A673 (cell line): ENCODE data around the gene NEAT1. TPM values are rescaled to one million over a fixed set of nuclear protein-coding genes. Genes with fewer than 3 reads are reported as not detected.

Experiments used
- BruUV-seq: library from RNA; stranded (reverse); fragments of 400-500 nt; replicated peaks from 2 replicates; lab custom pipeline; 2021; lab: Mats Ljungman, UMichigan
- CTCF ChIA-PET: fragments of 300-600 bp; sonication (Branson Sonifier 250); formaldehyde crosslinking; loops from one replicate; lab custom pipeline; 2022; ENCODE audit warnings: antibody characterized with exemption; lab: Charles Lee
- POLR2A ChIA-PET: fragments of 300-600 bp; sonication (Branson Sonifier 250); formaldehyde crosslinking; loops from one replicate; lab custom pipeline; 2022; ENCODE audit warnings: antibody characterized with exemption; ENCODE audit not compliant: low non-redundant PET; lab: Charles Lee
- DNase-seq: peaks from one replicate; pipeline ENCODE4 v3.0.0-alpha.2; 2015; ENCODE audit warnings: low spot score
- H3K27ac ChIP-seq: fragments of 200-600 bp; sonication (generic); 2 replicates; pipeline ENCODE4 v1.5.1; 2016; ENCODE audit warnings: mixed run types, low read depth, mild to moderate bottlenecking, mixed read lengths, antibody characterized with exemption, low read length; ENCODE audit not compliant: poor library complexity, severe bottlenecking
- H3K27me3 ChIP-seq: fragments of 200-600 bp; sonication (generic); replicated peaks from 2 replicates; pipeline ENCODE4 v1.6.1; 2017; ENCODE audit warnings: mixed run types, low read depth, mild to moderate bottlenecking, mixed read lengths, antibody characterized with exemption, low read length; ENCODE audit not compliant: insufficient read depth, poor library complexity
- H3K36me3 ChIP-seq: fragments of 200-600 bp; sonication (generic); 2 replicates; pipeline ENCODE4 v1.6.1; 2016; ENCODE audit warnings: mixed run types, mild to moderate bottlenecking, mixed read lengths, antibody characterized with exemption, low read length; ENCODE audit not compliant: insufficient read depth, poor library complexity, severe bottlenecking
- H3K4me1 ChIP-seq: fragments of 200-600 bp; sonication (generic); 2 replicates; pipeline ENCODE4 v1.6.1; 2017; ENCODE audit warnings: mixed run types, mild to moderate bottlenecking, mixed read lengths, antibody characterized with exemption, low read length; ENCODE audit not compliant: insufficient read depth, poor library complexity, severe bottlenecking
- H3K4me3 ChIP-seq: fragments of 200-600 bp; sonication (generic); 2 replicates; pipeline ENCODE4 v1.5.1; 2016; ENCODE audit warnings: low read depth, mixed run types, mild to moderate bottlenecking, mixed read lengths, low read length; ENCODE audit not compliant: poor library complexity, severe bottlenecking
- H3K9me3 ChIP-seq: fragments of 200-600 bp; sonication (generic); 2 replicates; pipeline ENCODE4 v1.6.1; 2016; ENCODE audit warnings: mixed run types, low read depth, mild to moderate bottlenecking, mixed read lengths, antibody characterized with exemption, low read length; ENCODE audit not compliant: poor library complexity, severe bottlenecking
- EZH2 ChIP-seq: fragments of 200-600 bp; sonication (generic); IDR thresholded peaks from 2 replicates; pipeline ENCODE4 v1.6.1; 2017; ENCODE audit warnings: borderline replicate concordance, low read depth, mild to moderate bottlenecking, mixed read lengths, antibody characterized with exemption, low read length; ENCODE audit not compliant: poor library complexity, severe bottlenecking
- intact Hi-C: fragments of 100-400 bp; cut with micrococcal nuclease; formaldehyde crosslinking; loops from one replicate; pipeline ENCODE4 v1.10.0; 2022; ENCODE audit not compliant: unreplicated experiment
- total RNA-seq: library from RNA; stranded (reverse); gene quantifications from 2 replicates; pipeline ENCODE4 v1.2.3, GENCODE V29; 2021
- TF ChIP-seq, protein P1 (sequence below): fragments of 300-800, 200-600 bp; sonication (generic); conservative IDR thresholded peaks from 2 replicates; pipeline ENCODE4 v1.5.1; 2017; ENCODE audit warnings: low read depth, mild to moderate bottlenecking, antibody characterized with exemption, low read length, moderate library complexity, mixed read lengths

The NEAT1 gene
- total RNA-seq, 1 experiment from 2014 or later, result 196 TPM

DNA sequence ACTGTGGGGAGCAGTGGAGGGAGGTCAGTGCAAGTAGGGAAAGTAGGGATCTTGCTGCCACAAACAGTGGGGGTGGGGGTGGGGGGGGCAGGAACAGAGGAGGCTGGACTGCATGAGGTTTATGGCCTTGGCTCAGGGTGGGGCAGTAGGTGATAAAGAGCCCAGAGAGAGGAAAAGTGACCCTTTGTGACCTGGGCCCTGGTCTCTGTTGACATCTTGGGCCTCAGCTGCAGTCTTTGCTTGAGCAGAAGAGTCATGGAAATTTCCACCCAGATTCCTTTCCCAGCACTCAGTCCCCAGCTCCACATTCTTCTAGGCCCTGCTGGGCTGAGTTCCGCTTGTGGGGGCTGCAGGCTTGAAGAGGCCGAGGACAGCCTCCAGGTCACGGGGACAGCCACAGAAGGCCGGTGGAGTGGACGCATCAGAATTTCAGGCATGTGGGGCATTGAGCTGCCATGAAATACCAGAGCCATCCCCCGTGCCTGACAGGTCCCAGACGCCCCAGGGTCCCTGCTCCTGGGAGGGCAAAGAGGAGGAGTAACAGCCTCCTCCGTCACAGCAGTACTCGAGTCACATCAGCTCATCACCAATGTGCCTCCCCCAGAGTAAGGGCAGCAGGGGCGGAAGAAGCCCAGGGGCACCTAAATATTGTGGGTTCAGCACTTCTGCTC is 66.6 kb downstream of the NEAT1 start:
- Histone ChIP-seq H3K4me1 (peaks cover 78% of the 10 kb centered on the region), H3K27me3 (no peaks in the 10 kb centered on the region), H3K36me3 (no peaks in the 10 kb centered on the region), H3K9me3 (no peaks in the 10 kb centered on the region), H3K27ac (peak overlapping the region; percentile 90), H3K4me3 (no peak overlapping the region)
- ChIA-PET POLR2A (interaction anchor here (0.7 to 4.1 kb wide), 5 partner anchors 8 to 17 kb away, joined by 3 to 37 read pairs (median 3); partner anchors contain the start of gene MALAT1), CTCF (no interaction called here)
- TF ChIP-seq, protein P1, sequence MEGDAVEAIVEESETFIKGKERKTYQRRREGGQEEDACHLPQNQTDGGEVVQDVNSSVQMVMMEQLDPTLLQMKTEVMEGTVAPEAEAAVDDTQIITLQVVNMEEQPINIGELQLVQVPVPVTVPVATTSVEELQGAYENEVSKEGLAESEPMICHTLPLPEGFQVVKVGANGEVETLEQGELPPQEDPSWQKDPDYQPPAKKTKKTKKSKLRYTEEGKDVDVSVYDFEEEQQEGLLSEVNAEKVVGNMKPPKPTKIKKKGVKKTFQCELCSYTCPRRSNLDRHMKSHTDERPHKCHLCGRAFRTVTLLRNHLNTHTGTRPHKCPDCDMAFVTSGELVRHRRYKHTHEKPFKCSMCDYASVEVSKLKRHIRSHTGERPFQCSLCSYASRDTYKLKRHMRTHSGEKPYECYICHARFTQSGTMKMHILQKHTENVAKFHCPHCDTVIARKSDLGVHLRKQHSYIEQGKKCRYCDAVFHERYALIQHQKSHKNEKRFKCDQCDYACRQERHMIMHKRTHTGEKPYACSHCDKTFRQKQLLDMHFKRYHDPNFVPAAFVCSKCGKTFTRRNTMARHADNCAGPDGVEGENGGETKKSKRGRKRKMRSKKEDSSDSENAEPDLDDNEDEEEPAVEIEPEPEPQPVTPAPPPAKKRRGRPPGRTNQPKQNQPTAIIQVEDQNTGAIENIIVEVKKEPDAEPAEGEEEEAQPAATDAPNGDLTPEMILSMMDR, result no peak
- no peak for TF ChIP-seq EZH2
- no TSS peak for BruUV-seq
- intact Hi-C loops, result no loop called here
- DNase-seq, result no peak

DNA sequence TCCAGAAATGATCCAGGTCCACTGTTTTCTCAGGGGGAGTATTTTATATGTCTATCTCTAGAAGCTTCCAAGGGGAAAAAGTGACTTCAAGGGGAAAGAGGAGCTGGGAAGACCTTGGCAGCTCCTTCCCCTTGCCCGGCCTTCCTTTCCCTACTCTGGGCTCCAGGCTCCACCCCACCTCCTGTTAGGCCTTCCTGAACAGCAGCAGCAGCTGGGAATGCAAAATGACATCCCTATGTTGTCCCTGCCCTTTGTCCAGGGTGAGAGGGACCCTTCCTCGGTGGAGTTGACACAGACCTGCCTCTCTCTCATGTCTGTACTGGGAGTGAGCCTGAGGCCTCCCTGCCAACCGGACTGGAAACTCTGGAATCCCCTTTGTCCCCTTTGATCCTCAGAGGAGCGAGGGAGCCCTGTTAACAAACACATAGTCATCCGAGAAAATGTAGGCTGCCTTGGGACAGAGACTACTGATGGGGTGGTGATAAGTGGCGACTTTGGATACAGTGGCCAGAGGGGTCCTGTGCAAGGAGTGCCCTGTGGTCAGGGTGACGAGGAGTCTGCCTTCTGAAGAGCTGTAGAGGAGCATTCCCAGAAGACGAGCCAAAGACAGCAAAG is 67.2 kb downstream of the NEAT1 start:
- intact Hi-C loops, result no loop called here
- CTCF ChIA-PET, result no interaction called here
- no peak overlapping the region for H3K4me3 ChIP-seq

DNA sequence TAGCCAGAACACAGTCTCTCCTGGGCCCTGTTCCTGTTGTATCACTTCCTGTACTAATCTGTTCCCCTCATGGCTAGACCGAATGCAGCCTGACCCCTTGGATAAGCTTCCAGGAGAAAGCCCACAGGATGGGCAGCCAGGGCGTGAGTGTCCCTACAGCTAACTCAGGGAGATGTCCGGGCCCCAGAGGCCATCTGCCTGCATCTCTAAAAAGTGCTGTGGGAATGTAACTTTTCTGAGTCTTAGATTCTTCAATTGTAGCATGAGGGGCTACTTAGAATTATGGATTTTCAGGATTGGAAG is 68.5 kb downstream of the NEAT1 start:
- no TSS peak for BruUV-seq
- no peaks in the 10 kb centered on the region for H3K9me3 ChIP-seq
- DNase-seq, result peak; percentile 9
- intact Hi-C loops, result no loop called here
- H3K36me3 ChIP-seq, result no peaks in the 10 kb centered on the region
- H3K27me3 ChIP-seq, result no peaks in the 10 kb centered on the region
- TF ChIP-seq, protein P1, result no peak
- no peak for TF ChIP-seq EZH2
- POLR2A ChIA-PET, result interaction anchor here (0.7 to 2.9 kb wide), 5 partner anchors 9 to 72 kb away, joined by 4 to 17 read pairs (median 8); no protein-coding TSS in a partner anchor
- peak overlapping the region; percentile 90 for H3K27ac ChIP-seq
- H3K4me1 ChIP-seq, result peaks cover 83% of the 10 kb centered on the region
- CTCF ChIA-PET, result no interaction called here
- no peak overlapping the region for H3K4me3 ChIP-seq

More for the DNA sequence above, 67.2 kb downstream of the NEAT1 start:
- POLR2A ChIA-PET, result interaction anchor here (0.7 to 4.1 kb wide), 3 partner anchors 10 to 12 kb away, joined by 3 to 37 read pairs (median 3); partner anchors contain the start of gene MALAT1
- Histone ChIP-seq H3K36me3 (no peaks in the 10 kb centered on the region), H3K27me3 (no peaks in the 10 kb centered on the region), H3K9me3 (no peaks in the 10 kb centered on the region), H3K4me1 (peaks cover 83% of the 10 kb centered on the region), H3K27ac (peak overlapping the region; percentile 90)
- peak; percentile 3 for DNase-seq
- TF ChIP-seq, protein P1, result no peak
- TF ChIP-seq EZH2, result no peak
- no TSS peak for BruUV-seq
